Small intestine (tissue), 16 donors: Measurements from ENCODE around the gene STIL. TPM values are rescaled to one million over a fixed set of nuclear protein-coding genes. Genes with fewer than 3 reads are reported as not detected.
A peak's percentile ranks its signal among the peaks of the same experiment; 100 is the strongest.
"Not testable (repeated sequence)": the region's sequence is repeated elsewhere in the genome, so short reads cannot be mapped to it uniquely, and the experiment has no call there.

Experiments used
- DNase-seq, 2 donors: peaks; one replicate each; pipeline versions ENCODE4 v3.0.0 to v3.0.0-alpha.2; 2013
- FAIRE-seq: peaks from 2 replicates; lab custom pipeline; 2012; peaks lifted over from hg19 to GRCh38; lab: Jason Lieb, UNC
- H3K27ac ChIP-seq, 3 donors: one replicate each; pipeline ENCODE4 v1.5.1; 2013; ENCODE audit warnings: low read length in 2 of 3, mild to moderate bottlenecking in 2 of 3, control low read depth in 1 of 3, inconsistent platforms in 1 of 3, low read depth in 1 of 3, moderate library complexity in 1 of 3
- H3K27me3 ChIP-seq, 3 donors: one replicate each; pipeline ENCODE4 v1.6.1; 2013; ENCODE audit warnings: low read length in 3 of 3, inconsistent platforms in 1 of 3; ENCODE audit not compliant: control insufficient read depth in 3 of 3, insufficient read depth in 3 of 3
- H3K36me3 ChIP-seq, 3 donors: one replicate each; pipeline ENCODE4 v1.6.1; 2013; ENCODE audit warnings: low read length in 3 of 3, inconsistent platforms in 1 of 3, low read depth in 1 of 3, mild to moderate bottlenecking in 1 of 3, moderate library complexity in 1 of 3; ENCODE audit not compliant: control insufficient read depth in 3 of 3, insufficient read depth in 2 of 3
- H3K4me1 ChIP-seq, 3 donors: one replicate each; pipeline ENCODE4 v1.6.1; 2013; ENCODE audit warnings: low read length in 2 of 3, inconsistent platforms in 1 of 3, low read depth in 1 of 3, mild to moderate bottlenecking in 1 of 3, moderate library complexity in 1 of 3; ENCODE audit not compliant: control insufficient read depth in 3 of 3, insufficient read depth in 2 of 3
- H3K4me3 ChIP-seq, 3 donors: one replicate each; pipeline ENCODE4 v1.5.1; 2013; ENCODE audit warnings: low read length in 3 of 3, control low read depth in 1 of 3, inconsistent platforms in 1 of 3, low read depth in 1 of 3, mild to moderate bottlenecking in 1 of 3, moderate library complexity in 1 of 3
- H3K9me3 ChIP-seq, 2 donors: one replicate each; pipeline ENCODE4 v1.6.1; 2013; ENCODE audit warnings: low read depth in 1 of 2, low read length in 1 of 2; ENCODE audit not compliant: control insufficient read depth in 2 of 2, insufficient read depth in 1 of 2
- WGBS, 3 donors: extraction: QIAGEN DNeasy Blood & Tissue Kit; methylation state at CpG; one replicate each; pipeline ENCODE4 v1.1.7; 2013; 5-methylcytosine and 5-hydroxymethylcytosine counted together
- long read RNA-seq, 10 donors: transcript quantifications; one replicate each; lab custom pipeline, GENCODE V29; 2026
- polyA plus RNA-seq, 4 donors: library from polyadenylated mRNA; stranded (reverse) in 3 of 4; unstranded in 1 of 4; fragments of 200-250 nt in 3 of 4; fragments of 120-200 nt in 1 of 4; gene quantifications; one replicate each; pipeline versions ENCODE4 v1.2.1 to v1.2.3, GENCODE V29; 2013
- donor health status: healthy with polysubstance abuse.
- donor health status: control.
- donor health status: control.
- donor health status: Bipolar disorder and iron deficiency.
- donor health status: healthy.

STIL gene
- 1 to 10 TPM in 3 of 4 donors, under 1 TPM in 1; 0.54 to 5.5 (median 3.2) TPM for polyA plus RNA-seq
- long read RNA-seq, donor 1: 0 reads
- long read RNA-seq, donor 2: 0 reads
- long read RNA-seq, donor 3: 0 reads
- long read RNA-seq, donor 4: 0 reads
- long read RNA-seq, donor 5: 0 reads
- long read RNA-seq, donor 6: 0 reads
- long read RNA-seq, donor 7: 0 reads
- long read RNA-seq, donor 8: 0 reads
- long read RNA-seq, donor 9: 0 reads
- long read RNA-seq, donor 10, partial matches to known transcripts: 69 of 69 reads
- long read RNA-seq, donor 10, other reads (novel, unspliced or antisense): 0 of 69 reads

DNA sequence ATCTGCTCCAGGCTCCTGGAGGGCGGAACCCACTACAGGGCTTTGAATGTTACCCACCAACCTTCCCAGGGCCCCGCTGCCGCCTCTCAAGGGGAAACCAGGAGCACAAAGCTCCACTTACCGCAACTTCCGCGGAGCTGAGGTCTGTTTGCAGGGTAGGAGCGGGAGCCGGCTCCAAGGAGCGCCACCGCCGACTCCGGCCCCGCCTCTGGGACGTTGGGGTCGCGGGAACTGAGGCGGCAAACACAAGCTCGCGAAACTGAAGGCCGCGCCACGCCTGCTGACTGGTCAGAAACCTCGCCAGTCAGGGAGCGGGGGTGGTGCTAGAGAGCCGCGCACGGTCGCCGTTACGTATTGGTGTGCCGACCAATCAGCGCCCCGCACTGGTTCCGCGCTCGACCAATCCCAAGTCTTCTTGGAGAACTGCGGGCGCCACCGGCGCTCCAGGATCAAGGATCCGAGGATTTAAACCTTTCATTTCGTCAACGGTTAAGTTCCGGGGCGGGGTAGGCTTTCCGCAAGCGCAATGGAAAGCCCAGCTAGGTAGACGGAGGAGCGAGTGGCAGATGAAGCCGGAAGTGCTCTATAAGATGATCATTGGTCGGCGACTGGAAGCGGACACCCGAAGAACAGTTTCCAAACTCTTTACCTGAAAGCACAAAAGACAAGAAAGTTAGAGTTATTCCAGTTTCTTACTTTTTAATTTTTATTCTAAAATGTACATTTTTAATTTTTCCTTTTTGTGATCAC is at the start of gene STIL:
TSS of gene STIL (minus strand) at position 233 of the 750 bp plus-strand sequence. CDS start 3,828 bp downstream, outside the sequence.
- peak within 1 kb of the TSS; percentile 71 to 82 (median 71) for H3K4me3 ChIP-seq
- H3K36me3 ChIP-seq: no peaks in the 10 kb centered on the region
- WGBS, 3 donors: 0 to 1% (median 1%) methylated on average over 54 of the region's 54 CpGs
- H3K27ac ChIP-seq: peak within 1 kb of the TSS; percentile 74 to 96 (median 88)
- FAIRE-seq: peak; percentile 23
- no peaks in the 10 kb centered on the region for H3K4me1 ChIP-seq
- DNase-seq: peak; percentile 99 to 100
- H3K9me3 ChIP-seq: no peaks in the 10 kb centered on the region
- no peaks in the 10 kb centered on the region for H3K27me3 ChIP-seq

DNA sequence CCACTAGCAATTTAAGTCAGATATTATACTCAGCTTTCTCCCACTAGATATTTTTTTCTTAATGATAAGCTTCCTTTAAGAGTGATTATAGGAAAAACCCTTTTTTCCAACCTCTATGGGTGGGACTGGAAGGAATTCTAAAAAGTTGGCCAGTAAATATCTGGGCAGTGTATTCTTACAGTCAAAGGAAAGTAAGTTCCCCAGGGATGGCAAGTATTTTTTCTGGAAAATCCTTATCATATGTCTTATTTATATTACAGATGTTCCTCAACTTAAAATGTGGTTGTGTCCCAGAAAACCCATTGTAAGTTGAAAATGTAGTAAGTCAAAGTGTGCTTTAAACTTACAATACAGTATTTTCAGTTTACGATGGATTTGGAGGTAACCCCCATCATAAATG is 48.9 kb upstream of the STIL start:
- Histone ChIP-seq H3K27me3 (no peaks in the 10 kb centered on the region), H3K4me1 (peaks cover 0 to 2% (median 0%) of the 10 kb centered on the region in 3 donors), H3K36me3 (peaks cover 0 to 11% (median 0%) of the 10 kb centered on the region in 3 donors), H3K4me3 (no peak overlapping the region), H3K9me3 (no peaks in the 10 kb centered on the region), H3K27ac (no peak overlapping the region)
- FAIRE-seq (no peak), DNase-seq (no peak)
- 98 to 100% (median 98%) methylated on average over 1 of the region's 1 CpG for WGBS, 3 donors

DNA sequence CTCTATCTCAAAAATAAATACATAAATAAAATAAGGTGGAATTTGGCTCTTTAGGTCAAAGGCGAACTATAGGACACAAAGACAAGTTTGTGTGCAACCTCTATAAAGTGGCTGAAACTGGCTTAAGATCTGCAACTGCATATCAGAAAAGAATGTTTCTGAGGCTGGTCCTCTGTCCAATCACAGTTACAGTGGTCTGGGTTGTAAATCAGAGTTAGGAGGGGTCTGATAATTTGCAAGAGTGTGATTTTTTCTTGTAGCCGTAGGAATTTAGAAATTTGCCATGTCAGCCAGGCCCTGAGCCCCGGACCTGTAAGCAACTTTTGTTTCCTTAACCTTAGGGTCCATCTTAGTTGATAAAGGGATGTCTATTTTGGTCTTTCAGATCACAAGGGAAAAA is 47.4 kb upstream of the STIL start:
- peaks cover 0 to 2% (median 0%) of the 10 kb centered on the region in 3 donors for H3K4me1 ChIP-seq

DNA sequence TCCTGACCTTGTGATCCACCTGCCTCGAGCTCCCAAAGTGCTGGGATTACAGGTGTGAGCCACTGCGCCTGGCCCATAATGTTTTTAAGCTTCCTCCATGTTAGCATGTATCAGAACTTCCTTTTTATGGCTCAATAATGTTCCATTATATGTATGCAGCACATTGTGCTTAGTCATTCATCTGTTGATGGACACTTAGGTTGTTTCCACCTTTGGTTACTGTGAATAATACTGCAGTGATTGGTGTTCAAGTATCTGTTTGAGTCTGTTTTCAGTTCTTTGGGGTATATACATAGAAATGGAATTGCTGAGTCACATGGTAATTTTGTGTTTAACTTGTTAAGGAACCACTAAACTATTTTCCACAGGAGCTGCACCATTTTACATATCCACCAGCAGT is 37.4 kb upstream of the STIL start:
- FAIRE-seq: no peak
- WGBS, 3 donors: 88 to 97% (median 97%) methylated on average over 2 of the region's 2 CpGs
- H3K27ac ChIP-seq: no peak overlapping the region
- DNase-seq: peak in 1 of 2 donors; percentile 12
- H3K36me3 ChIP-seq: peaks cover 2 to 22% (median 4%) of the 10 kb centered on the region in 3 donors
- H3K9me3 ChIP-seq: no peaks in the 10 kb centered on the region
- peaks cover 0 to 6% (median 0%) of the 10 kb centered on the region in 3 donors for H3K4me1 ChIP-seq
- H3K27me3 ChIP-seq: no peaks in the 10 kb centered on the region
- H3K4me3 ChIP-seq: no peak overlapping the region

More for the DNA sequence above, 47.4 kb upstream of the STIL start:
- WGBS, 3 donors: 73 to 97% (median 93%) methylated on average over 3 of the region's 3 CpGs
- Histone ChIP-seq H3K27ac (no peak overlapping the region), H3K9me3 (no peaks in the 10 kb centered on the region), H3K36me3 (peaks cover 0 to 15% (median 0%) of the 10 kb centered on the region in 3 donors), H3K4me3 (no peak overlapping the region), H3K27me3 (no peaks in the 10 kb centered on the region)
- no peak for DNase-seq
- FAIRE-seq: no peak

DNA sequence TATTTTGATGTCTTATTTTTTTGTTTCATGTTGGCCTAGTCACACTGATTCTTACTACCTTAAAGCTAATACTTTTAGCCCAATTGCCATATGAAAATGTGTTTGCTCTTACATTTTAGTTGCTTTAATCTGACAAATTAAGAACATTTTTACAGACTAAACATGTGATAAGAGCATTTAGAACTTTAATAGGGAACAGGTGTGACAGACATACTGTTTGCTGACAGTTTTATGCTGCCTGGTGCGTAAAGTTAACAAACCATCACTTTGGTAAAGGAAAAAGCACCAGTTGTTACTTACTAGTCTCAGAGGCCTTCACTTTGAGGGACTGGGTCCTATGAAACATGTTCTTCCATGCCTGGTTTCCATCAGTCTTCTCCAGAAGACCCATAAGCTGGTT is 34.3 kb upstream of the STIL start:
- H3K4me3 ChIP-seq: no peak overlapping the region
- no peaks in the 10 kb centered on the region for H3K27me3 ChIP-seq
- no peak overlapping the region for H3K27ac ChIP-seq
- peaks cover 0 to 6% (median 0%) of the 10 kb centered on the region in 3 donors for H3K4me1 ChIP-seq
- H3K36me3 ChIP-seq: peaks cover 2 to 30% (median 4%) of the 10 kb centered on the region in 3 donors
- H3K9me3 ChIP-seq: no peaks in the 10 kb centered on the region
- DNase-seq: no peak
- WGBS, 3 donors: 86 to 96% (median 92%) methylated on average over 1 of the region's 1 CpG
- FAIRE-seq: no peak

DNA sequence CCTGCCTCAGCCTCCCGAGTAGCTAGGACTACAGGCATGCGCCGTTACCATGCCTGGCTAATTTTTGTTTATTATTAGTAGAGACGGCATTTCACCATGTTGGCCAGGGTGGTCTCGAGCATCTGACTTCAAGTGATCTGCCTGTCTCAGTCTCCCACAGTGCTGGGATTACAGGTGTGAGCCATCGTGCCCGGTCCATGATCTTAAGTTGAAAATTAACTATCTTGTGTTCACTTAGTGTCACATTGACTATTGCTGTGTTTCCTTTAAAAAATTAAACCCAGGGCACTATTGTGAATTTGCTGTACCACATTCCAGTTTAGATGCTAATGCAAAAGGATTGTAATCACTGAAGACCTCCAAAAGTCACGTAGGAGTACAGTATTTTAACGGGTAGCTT is 33.8 kb upstream of the STIL start:
- no peak for FAIRE-seq
- DNase-seq: no peak
- Histone ChIP-seq H3K4me1 (peaks cover 0 to 6% (median 0%) of the 10 kb centered on the region in 3 donors), H3K4me3 (no peak overlapping the region), H3K27me3 (no peaks in the 10 kb centered on the region), H3K36me3 (peaks cover 2 to 34% (median 4%) of the 10 kb centered on the region in 3 donors), H3K9me3 (no peaks in the 10 kb centered on the region), H3K27ac (no peak overlapping the region)
- 60 to 81% (median 76%) methylated on average over 9 of the region's 9 CpGs for WGBS, 3 donors

DNA sequence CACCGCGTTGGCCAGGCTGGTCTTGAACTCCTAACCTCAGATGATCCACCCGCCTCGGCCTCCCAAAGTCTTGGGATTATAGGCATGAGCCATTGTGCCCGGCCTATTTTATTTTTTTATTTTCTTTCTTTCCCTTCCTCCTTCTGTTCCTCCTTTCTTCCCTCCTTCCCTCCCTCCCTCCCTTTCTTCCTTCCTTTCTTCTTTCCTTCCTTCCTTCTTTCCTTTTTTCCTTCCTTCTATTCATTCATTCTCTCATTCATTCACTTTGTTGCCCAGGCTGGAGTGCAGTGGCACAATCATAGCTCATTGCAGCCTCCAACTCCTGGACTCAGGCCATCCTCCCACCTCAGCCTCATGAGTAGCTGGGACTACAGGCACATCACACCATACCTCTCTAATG is 33.0 kb upstream of the STIL start:
- DNase-seq, FAIRE-seq, H3K27ac ChIP-seq, H3K9me3 ChIP-seq, H3K27me3 ChIP-seq, H3K4me3 ChIP-seq, H3K4me1 ChIP-seq: not testable (repeated sequence)
- 98 to 100% (median 99%) methylated on average over 5 of the region's 5 CpGs for WGBS, 3 donors
- peaks cover 2 to 35% (median 4%) of the 10 kb centered on the region in 3 donors for H3K36me3 ChIP-seq

DNA sequence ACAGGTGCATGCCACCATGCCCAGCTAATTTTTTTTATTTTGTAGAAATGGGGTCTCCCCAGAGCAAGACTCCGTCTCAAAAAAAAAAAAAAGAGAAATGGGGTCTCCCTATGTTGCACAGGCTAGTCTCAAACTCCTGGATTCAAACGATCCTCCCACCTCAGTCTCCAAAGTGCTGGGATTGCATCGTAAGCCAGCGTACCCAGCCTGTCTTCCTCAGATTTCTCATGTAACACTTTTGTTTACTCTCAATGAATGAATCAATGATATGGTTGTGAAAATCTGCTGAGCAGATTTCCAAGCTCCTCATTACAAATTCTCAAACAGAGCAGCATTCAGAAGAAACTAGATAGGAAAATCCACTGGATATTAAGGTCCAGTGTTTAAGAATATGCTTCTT is 26.3 kb upstream of the STIL start:
- no peaks in the 10 kb centered on the region for H3K9me3 ChIP-seq
- H3K4me1 ChIP-seq: peaks cover 2 to 9% (median 7%) of the 10 kb centered on the region in 3 donors
- 62 to 73% (median 71%) methylated on average over 4 of the region's 4 CpGs for WGBS, 3 donors
- peaks cover 0 to 38% (median 0%) of the 10 kb centered on the region in 3 donors for H3K36me3 ChIP-seq
- no peak overlapping the region for H3K27ac ChIP-seq
- no peaks in the 10 kb centered on the region for H3K27me3 ChIP-seq
- FAIRE-seq (no peak), DNase-seq (no peak)
- H3K4me3 ChIP-seq: no peak overlapping the region
